Astrocyte (in vitro differentiated cells and primary cell): ENCODE data around the gene RGS16.

Experiments
- EZH2 ChIP-seq: IDR thresholded peaks from 2 replicates; pipeline ENCODE4 v1.6.1; 2012; ENCODE audit warnings: mild to moderate bottlenecking, low read length, inconsistent platforms; ENCODE audit not compliant: insufficient read depth
- TF ChIP-seq, protein P1 (sequence below): IDR thresholded peaks from 2 replicates; pipeline ENCODE4 v1.5.1; 2011; ENCODE audit warnings: low read depth, mild to moderate bottlenecking, inconsistent platforms, low read length, moderate library complexity; ENCODE audit not compliant: insufficient read depth

DNA sequence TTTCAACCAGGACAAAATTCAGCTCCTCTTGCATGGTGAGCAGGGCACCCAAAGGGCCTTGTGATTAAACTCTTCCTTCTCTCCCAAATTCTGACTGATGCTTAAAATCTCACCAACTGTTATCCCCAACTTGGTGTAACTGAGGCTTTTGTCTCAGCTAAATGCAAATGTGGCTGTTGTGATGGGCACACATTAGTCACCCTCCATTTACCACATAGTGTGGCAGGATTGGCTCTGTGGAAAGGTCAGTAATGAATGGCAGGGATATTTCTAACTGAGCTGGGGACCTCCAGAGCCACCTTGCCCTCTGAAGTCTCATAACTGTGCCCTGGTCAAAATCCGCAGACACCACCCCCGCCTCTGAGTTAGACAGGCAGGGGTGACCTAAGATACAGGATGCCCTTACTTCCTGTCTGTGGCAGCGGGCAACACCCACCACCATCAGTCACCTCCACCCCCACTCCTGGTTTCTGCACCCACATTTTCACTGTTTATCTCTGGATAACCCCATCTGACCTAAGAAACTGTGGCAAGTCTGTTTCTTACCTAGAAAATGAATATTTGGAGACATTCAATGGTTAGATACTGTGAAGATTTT, 25.4 kb upstream of the RGS16 start:
- TF ChIP-seq, protein P1, sequence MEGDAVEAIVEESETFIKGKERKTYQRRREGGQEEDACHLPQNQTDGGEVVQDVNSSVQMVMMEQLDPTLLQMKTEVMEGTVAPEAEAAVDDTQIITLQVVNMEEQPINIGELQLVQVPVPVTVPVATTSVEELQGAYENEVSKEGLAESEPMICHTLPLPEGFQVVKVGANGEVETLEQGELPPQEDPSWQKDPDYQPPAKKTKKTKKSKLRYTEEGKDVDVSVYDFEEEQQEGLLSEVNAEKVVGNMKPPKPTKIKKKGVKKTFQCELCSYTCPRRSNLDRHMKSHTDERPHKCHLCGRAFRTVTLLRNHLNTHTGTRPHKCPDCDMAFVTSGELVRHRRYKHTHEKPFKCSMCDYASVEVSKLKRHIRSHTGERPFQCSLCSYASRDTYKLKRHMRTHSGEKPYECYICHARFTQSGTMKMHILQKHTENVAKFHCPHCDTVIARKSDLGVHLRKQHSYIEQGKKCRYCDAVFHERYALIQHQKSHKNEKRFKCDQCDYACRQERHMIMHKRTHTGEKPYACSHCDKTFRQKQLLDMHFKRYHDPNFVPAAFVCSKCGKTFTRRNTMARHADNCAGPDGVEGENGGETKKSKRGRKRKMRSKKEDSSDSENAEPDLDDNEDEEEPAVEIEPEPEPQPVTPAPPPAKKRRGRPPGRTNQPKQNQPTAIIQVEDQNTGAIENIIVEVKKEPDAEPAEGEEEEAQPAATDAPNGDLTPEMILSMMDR: no peak
- TF ChIP-seq EZH2: no peak
